OCI-LY1 (cell line): ENCODE measurements around the gene DOCK4.

Experiments used
- EZH2 ChIP-seq: fragments of 200-600 bp; sonication (generic), shearing (Covaris generic); IDR thresholded peaks from 2 replicates; pipeline ENCODE4 v1.8.0; 2017; ENCODE audit warnings: borderline replicate concordance, mixed run types, mild to moderate bottlenecking, antibody characterized with exemption, low read length, moderate library complexity, mixed read lengths
- TF ChIP-seq, protein P1 (sequence below): fragments of 200-600 bp; sonication (generic), shearing (Covaris generic); IDR thresholded peaks from 2 replicates; pipeline ENCODE4 v1.5.1; 2017; ENCODE audit warnings: mild to moderate bottlenecking, antibody characterized with exemption, low read length, moderate library complexity, mixed read lengths

DNA sequence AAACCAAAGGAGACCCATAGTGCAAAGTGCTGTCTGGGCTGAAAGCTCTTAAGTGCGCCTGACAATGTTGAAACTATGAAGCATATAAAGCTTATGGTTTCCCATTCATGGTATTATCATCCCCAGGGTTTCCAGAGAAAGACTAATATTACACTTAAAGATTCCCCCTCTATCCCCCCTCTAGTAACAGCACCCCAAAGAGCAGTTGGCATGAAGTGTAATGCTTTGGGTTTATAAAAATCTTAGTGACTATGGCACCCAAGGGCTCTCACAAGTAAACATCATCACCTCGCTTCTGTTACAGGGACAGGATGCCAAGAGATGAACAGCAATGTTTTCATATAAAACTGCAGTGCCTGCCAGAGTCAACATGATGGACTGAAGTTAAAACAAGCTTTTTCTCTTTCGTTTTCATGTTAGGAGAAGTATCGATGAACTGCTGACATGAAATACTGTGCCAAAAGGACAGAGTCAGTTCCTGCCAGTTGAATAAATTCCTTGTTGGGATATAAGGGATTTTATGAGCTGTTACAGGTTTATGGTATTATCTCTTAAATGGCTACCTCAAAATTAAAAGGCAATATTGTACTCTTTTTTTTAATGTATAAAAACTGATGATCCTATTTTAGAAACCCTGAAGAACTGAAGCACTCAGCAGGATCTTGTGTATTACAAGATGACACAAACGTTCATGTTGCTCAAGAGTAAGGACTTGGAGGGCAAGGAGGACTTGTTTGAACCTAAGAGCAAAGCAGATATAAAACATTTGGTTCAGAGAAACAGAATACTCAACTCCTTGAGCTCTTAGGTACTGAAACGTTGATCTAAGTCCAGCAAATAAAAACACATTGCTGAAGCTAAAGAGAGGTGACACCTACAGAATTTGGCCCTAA lies 440.2 kb downstream of the DOCK4 start:
- TF ChIP-seq, protein P1, sequence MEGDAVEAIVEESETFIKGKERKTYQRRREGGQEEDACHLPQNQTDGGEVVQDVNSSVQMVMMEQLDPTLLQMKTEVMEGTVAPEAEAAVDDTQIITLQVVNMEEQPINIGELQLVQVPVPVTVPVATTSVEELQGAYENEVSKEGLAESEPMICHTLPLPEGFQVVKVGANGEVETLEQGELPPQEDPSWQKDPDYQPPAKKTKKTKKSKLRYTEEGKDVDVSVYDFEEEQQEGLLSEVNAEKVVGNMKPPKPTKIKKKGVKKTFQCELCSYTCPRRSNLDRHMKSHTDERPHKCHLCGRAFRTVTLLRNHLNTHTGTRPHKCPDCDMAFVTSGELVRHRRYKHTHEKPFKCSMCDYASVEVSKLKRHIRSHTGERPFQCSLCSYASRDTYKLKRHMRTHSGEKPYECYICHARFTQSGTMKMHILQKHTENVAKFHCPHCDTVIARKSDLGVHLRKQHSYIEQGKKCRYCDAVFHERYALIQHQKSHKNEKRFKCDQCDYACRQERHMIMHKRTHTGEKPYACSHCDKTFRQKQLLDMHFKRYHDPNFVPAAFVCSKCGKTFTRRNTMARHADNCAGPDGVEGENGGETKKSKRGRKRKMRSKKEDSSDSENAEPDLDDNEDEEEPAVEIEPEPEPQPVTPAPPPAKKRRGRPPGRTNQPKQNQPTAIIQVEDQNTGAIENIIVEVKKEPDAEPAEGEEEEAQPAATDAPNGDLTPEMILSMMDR = no peak
- no peak for TF ChIP-seq EZH2
